ENCODE data around the gene PEF1. TPM values are rescaled to one million over a fixed set of nuclear protein-coding genes. Genes with fewer than 3 reads are reported as not detected.

PEF1 gene
- total and polyA plus RNA-seq, 2 donors (not counting 1 experiment from before 2014, with no cell fraction given) = 36.7 to 49.4 TPM

DNA sequence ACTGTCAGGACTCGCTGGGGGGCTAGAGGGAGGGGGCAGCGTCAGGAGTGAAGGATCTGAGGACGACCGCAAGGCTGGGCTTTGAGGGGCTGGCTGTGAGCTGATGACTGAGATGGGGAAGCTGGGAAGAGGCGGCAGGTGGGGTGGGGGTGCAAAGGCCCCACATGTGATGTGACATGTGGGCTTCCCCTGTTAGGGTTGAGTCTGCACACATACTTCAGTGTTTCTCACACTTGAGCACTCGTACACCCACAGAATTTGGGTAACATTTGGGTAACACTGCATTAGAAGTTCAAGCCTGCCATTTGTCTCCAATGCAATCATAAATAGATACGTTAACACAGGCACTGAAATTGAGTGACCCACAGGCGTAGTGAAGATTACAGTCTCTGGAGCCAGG lies 42.9 kb upstream of the PEF1 start:
- ChIA-PET POLR2A (no interaction called here), CTCF (no interaction called here)
- 71% methylated on average over 8 of the region's 8 CpGs for WGBS (ENCODE audit: insufficient coverage)
- Histone ChIP-seq H3K9ac (ENCODE audit: low read length) (no peak overlapping the region), H4K20me1 (ENCODE audit: control insufficient read depth, insufficient read depth, low read length, poor library complexity, severe bottlenecking) (no peaks in the 10 kb centered on the region), H3K4me1 (ENCODE audit: control insufficient read depth in 2 of 2, insufficient read depth in 2 of 2, low read length in 2 of 2) (peaks cover 0 to 7% of the 10 kb centered on the region in 2 donors), H3K27ac (ENCODE audit: low read length in 2 of 2) (no peak overlapping the region), H3K4me2 (replicated peaks; ENCODE audit: low read depth, low read length, poor library complexity, severe bottlenecking) (no peak overlapping the region), H3K27me3 (replicated peaks in 1 of 4; ENCODE audit: control extremely low read depth in 1 of 4, control insufficient read depth in 3 of 4, insufficient read depth in 4 of 4, low read length in 3 of 4) (peaks cover 0 to 16% (median 0%) of the 10 kb centered on the region in 4 experiments), H3K9me3 (ENCODE audit: control extremely low read depth in 1 of 3, control insufficient read depth in 2 of 3, insufficient read depth in 1 of 3, low read length in 2 of 3) (no peaks in the 10 kb centered on the region), H3K79me2 (ENCODE audit: control insufficient read depth, insufficient read depth, low read length) (no peaks in the 10 kb centered on the region), H3K4me3 (ENCODE audit: control extremely low read depth in 1 of 5, extremely low read depth in 1 of 5, insufficient read depth in 1 of 5, low read depth in 2 of 5, low read length in 4 of 5) (no peak overlapping the region), H2AFZ (ENCODE audit: insufficient read depth, low read depth, low read length, poor library complexity, severe bottlenecking) (no peak overlapping the region), H3K36me3 (replicated peaks in 1 of 2; ENCODE audit: control extremely low read depth in 1 of 2, control insufficient read depth in 1 of 2, extremely low read depth in 1 of 2, insufficient read depth in 2 of 2, low read length in 1 of 2) (no peaks in the 10 kb centered on the region)
- Mint-ChIP-seq H3K4me1 (peaks cover 5% of the 10 kb centered on the region), H3K27me3 (peaks cover 23% of the 10 kb centered on the region), H3K27ac (no peak overlapping the region), H3K9me3 (ENCODE audit: insufficient read depth) (no peaks in the 10 kb centered on the region), H3K4me3 (no peak overlapping the region)
- TF ChIP-seq, protein P1, sequence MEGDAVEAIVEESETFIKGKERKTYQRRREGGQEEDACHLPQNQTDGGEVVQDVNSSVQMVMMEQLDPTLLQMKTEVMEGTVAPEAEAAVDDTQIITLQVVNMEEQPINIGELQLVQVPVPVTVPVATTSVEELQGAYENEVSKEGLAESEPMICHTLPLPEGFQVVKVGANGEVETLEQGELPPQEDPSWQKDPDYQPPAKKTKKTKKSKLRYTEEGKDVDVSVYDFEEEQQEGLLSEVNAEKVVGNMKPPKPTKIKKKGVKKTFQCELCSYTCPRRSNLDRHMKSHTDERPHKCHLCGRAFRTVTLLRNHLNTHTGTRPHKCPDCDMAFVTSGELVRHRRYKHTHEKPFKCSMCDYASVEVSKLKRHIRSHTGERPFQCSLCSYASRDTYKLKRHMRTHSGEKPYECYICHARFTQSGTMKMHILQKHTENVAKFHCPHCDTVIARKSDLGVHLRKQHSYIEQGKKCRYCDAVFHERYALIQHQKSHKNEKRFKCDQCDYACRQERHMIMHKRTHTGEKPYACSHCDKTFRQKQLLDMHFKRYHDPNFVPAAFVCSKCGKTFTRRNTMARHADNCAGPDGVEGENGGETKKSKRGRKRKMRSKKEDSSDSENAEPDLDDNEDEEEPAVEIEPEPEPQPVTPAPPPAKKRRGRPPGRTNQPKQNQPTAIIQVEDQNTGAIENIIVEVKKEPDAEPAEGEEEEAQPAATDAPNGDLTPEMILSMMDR (IDR thresholded peaks at IDR 0.05) = no peak
- no peak for TF ChIP-seq EZH2 (IDR thresholded peaks at IDR 0.05; ENCODE audit: borderline replicate concordance, insufficient read depth, low read depth, low read length, poor library complexity, severe bottlenecking)
- peak; percentile 40 for DNase-seq
- intact Hi-C loops (cut with micrococcal nuclease) = no loop called here
- no peak for ATAC-seq (ENCODE audit: low read depth)

GRCh38 chr1:31685795-31686194 lies 41.1 kb upstream of the PEF1 start:
- WGBS (ENCODE audit: insufficient coverage) = 96% methylated on average over 8 of the region's 8 CpGs
- CTCF ChIA-PET = no interaction called here
- peaks cover 30% of the 10 kb centered on the region for H3K27me3 Mint-ChIP-seq

More at GRCh38 chr1:31685795-31686194, 41.1 kb upstream of the PEF1 start:
- H2AFZ ChIP-seq (ENCODE audit: insufficient read depth, low read depth, low read length, poor library complexity, severe bottlenecking) = no peak overlapping the region
- H3K36me3 ChIP-seq (replicated peaks in 1 of 2; ENCODE audit: control extremely low read depth in 1 of 2, control insufficient read depth in 1 of 2, extremely low read depth in 1 of 2, insufficient read depth in 2 of 2, low read length in 1 of 2) = no peaks in the 10 kb centered on the region
- peaks cover 0 to 7% of the 10 kb centered on the region in 2 donors for H3K4me1 ChIP-seq (ENCODE audit: control insufficient read depth in 2 of 2, insufficient read depth in 2 of 2, low read length in 2 of 2)
- Mint-ChIP-seq H3K4me1 (peaks cover 5% of the 10 kb centered on the region), H3K9me3 (ENCODE audit: insufficient read depth) (no peaks in the 10 kb centered on the region), H3K4me3 (no peak overlapping the region), H3K27ac (no peak overlapping the region)
- no peak overlapping the region for H3K4me3 ChIP-seq (ENCODE audit: control extremely low read depth in 1 of 5, extremely low read depth in 1 of 5, insufficient read depth in 1 of 5, low read depth in 2 of 5, low read length in 4 of 5)
- no peak for ATAC-seq (ENCODE audit: low read depth)
- POLR2A ChIA-PET = no interaction called here
- no peak overlapping the region for H3K27ac ChIP-seq (ENCODE audit: low read length in 2 of 2)
- DNase-seq = no peak
- no peaks in the 10 kb centered on the region for H3K79me2 ChIP-seq (ENCODE audit: control insufficient read depth, insufficient read depth, low read length)
- intact Hi-C loops (cut with micrococcal nuclease) = no loop called here
- no peak for TF ChIP-seq EZH2 (IDR thresholded peaks at IDR 0.05; ENCODE audit: borderline replicate concordance, insufficient read depth, low read depth, low read length, poor library complexity, severe bottlenecking)
- TF ChIP-seq, protein P1 (IDR thresholded peaks at IDR 0.05) = no peak
- peaks cover 0 to 17% (median 0%) of the 10 kb centered on the region in 4 experiments for H3K27me3 ChIP-seq (replicated peaks in 1 of 4; ENCODE audit: control extremely low read depth in 1 of 4, control insufficient read depth in 3 of 4, insufficient read depth in 4 of 4, low read length in 3 of 4)
- no peaks in the 10 kb centered on the region for H4K20me1 ChIP-seq (ENCODE audit: control insufficient read depth, insufficient read depth, low read length, poor library complexity, severe bottlenecking)
- H3K9me3 ChIP-seq (ENCODE audit: control extremely low read depth in 1 of 3, control insufficient read depth in 2 of 3, insufficient read depth in 1 of 3, low read length in 2 of 3) = no peaks in the 10 kb centered on the region
- no peak overlapping the region for H3K4me2 ChIP-seq (replicated peaks; ENCODE audit: low read depth, low read length, poor library complexity, severe bottlenecking)
- H3K9ac ChIP-seq (ENCODE audit: low read length) = no peak overlapping the region
